Chondrocyte (in vitro differentiated cells): ENCODE measurements around the gene PDZRN3. TPM values are rescaled to one million over a fixed set of nuclear protein-coding genes. Genes with fewer than 3 reads are reported as not detected.

ENCODE experiments used
- DNase-seq: peaks from one replicate; pipeline ENCODE4 v3.0.0; 2021; ENCODE audit warnings: mixed read lengths, low spot score
- H3K27ac Mint-ChIP-seq: one replicate; pipeline ENCODE4 v1.8.0; 2021; ENCODE audit warnings: mild to moderate bottlenecking, moderate library complexity, mixed read lengths; ENCODE audit not compliant: unreplicated experiment
- H3K27me3 Mint-ChIP-seq: 2 replicates; pipeline ENCODE4 v1.8.0; 2021; ENCODE audit warnings: low read depth, mixed read lengths
- H3K36me3 Mint-ChIP-seq: 2 replicates; pipeline ENCODE4 v1.8.0; 2021; ENCODE audit warnings: low read depth, mixed read lengths
- H3K4me1 Mint-ChIP-seq: 2 replicates; pipeline ENCODE4 v1.8.0; 2021; ENCODE audit warnings: low read depth, mild to moderate bottlenecking, mixed read lengths
- H3K4me3 Mint-ChIP-seq: one replicate; pipeline ENCODE4 v1.8.0; 2021; ENCODE audit warnings: mild to moderate bottlenecking, moderate library complexity, mixed read lengths; ENCODE audit not compliant: unreplicated experiment
- H3K9me3 Mint-ChIP-seq: 2 replicates; pipeline ENCODE4 v1.8.0; 2021; ENCODE audit warnings: low read depth, mixed read lengths
- total RNA-seq: library from RNA; stranded (reverse); gene quantifications from 3 replicates; pipeline ENCODE4 v1.2.1, GENCODE V29; 2021
- TF ChIP-seq, protein P1 (sequence below): fragments of 200-600 bp; sonication (generic); IDR thresholded peaks from 2 replicates; pipeline ENCODE4 v1.5.0; 2021; ENCODE audit warnings: antibody characterized with exemption, mild to moderate bottlenecking, moderate library complexity

PDZRN3 gene
- total RNA-seq, 1 donor from 2014 or later = 19.4 TPM

DNA sequence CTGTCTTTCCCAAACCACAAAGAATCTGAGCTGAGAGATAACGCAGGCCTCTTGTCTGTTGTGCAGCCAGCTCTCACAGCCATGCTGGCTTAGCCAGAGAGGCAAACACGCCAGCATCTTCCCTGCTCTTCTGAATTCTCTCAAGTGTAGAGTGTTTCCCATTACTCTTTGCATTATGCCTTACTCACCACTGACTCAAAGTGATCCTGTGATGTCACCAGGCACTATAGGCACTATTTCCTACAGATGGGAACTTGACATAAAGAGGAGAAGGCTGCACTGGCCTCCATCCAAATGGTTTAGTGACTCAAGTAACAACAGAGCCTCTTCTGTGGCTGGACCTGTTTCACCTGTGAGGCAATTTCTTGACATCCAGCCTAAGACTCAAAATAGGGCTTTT lies 44.4 kb downstream of the PDZRN3 start:
- Mint-ChIP-seq H3K4me1 (peaks cover 64% of the 10 kb centered on the region), H3K27me3 (no peaks in the 10 kb centered on the region), H3K9me3 (no peaks in the 10 kb centered on the region), H3K27ac (peak overlapping the region; percentile 78), H3K4me3 (no peak overlapping the region), H3K36me3 (no peaks in the 10 kb centered on the region)
- TF ChIP-seq, protein P1, sequence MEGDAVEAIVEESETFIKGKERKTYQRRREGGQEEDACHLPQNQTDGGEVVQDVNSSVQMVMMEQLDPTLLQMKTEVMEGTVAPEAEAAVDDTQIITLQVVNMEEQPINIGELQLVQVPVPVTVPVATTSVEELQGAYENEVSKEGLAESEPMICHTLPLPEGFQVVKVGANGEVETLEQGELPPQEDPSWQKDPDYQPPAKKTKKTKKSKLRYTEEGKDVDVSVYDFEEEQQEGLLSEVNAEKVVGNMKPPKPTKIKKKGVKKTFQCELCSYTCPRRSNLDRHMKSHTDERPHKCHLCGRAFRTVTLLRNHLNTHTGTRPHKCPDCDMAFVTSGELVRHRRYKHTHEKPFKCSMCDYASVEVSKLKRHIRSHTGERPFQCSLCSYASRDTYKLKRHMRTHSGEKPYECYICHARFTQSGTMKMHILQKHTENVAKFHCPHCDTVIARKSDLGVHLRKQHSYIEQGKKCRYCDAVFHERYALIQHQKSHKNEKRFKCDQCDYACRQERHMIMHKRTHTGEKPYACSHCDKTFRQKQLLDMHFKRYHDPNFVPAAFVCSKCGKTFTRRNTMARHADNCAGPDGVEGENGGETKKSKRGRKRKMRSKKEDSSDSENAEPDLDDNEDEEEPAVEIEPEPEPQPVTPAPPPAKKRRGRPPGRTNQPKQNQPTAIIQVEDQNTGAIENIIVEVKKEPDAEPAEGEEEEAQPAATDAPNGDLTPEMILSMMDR = no peak
- DNase-seq = no peak

DNA sequence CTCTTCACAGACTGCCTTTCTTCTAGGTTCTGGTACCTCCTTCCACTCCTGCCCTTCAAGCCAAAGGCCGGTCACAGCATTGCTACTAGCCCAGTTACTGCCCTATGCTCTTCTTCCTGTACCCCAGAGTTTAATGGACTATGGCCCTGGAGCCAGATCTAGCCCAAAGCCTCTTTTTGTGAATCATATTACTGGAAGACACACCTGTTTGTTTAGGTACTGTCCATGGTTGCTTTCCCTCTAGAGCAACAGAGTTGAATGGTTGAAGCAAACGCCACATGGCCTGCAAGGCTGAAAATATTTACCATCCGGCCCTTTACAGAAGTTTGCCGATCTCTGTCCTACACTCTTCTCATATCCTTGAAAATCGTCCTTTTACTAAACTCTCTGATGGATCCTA lies 47.0 kb downstream of the PDZRN3 start:
- Mint-ChIP-seq H3K27ac (no peak overlapping the region), H3K27me3 (no peaks in the 10 kb centered on the region), H3K9me3 (no peaks in the 10 kb centered on the region), H3K4me1 (peaks cover 44% of the 10 kb centered on the region), H3K36me3 (no peaks in the 10 kb centered on the region), H3K4me3 (no peak overlapping the region)
- TF ChIP-seq, protein P1 = no peak
- no peak for DNase-seq

DNA sequence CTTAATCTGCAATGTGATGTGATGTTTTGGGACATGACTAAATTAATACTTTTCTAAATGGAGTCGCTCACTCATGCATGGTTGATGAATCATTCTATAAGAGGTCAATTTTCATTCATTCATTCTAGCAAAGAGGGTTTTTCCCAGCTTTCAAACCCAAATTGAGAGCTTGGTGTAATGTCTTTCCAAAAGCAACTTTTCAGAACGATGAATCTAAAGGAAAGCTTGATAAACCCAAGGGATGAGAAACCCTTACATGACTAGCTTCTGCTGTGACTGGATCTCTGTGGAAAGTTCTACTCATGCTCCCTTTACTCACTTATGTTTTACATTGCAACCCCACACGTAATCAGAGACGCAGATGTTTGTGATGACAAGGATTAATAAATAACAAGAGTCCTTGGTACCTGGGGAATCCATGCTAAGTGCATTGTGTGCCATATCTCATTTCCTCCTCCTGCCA lies 47.7 kb downstream of the PDZRN3 start:
- no peaks in the 10 kb centered on the region for H3K9me3 Mint-ChIP-seq
- H3K27me3 Mint-ChIP-seq = no peaks in the 10 kb centered on the region
- peak overlapping the region; percentile 73 for H3K27ac Mint-ChIP-seq
- H3K4me3 Mint-ChIP-seq = no peak overlapping the region
- DNase-seq = no peak
- H3K36me3 Mint-ChIP-seq = no peaks in the 10 kb centered on the region
- peaks cover 45% of the 10 kb centered on the region for H3K4me1 Mint-ChIP-seq
- TF ChIP-seq, protein P1 = no peak

DNA sequence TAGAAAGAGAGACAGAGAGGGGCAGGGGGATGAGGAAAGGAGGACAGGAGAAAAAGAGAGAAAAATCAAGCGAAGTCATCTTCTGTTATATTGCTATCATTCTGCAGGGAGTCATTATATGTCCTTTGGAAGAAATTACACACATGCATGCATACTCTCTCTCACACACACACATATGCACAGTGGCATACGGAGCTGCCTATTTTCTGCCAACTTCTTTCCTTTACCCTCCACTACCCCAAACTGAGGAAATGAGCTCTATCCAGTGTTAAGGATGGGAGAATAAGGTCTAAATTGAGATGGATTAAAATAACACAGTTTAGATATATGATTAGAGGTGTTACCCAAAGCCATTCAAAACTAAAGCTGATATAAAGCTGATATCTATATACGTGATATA lies 48.8 kb downstream of the PDZRN3 start:
- no peaks in the 10 kb centered on the region for H3K9me3 Mint-ChIP-seq
- no peak for DNase-seq
- peaks cover 44% of the 10 kb centered on the region for H3K4me1 Mint-ChIP-seq
- no peaks in the 10 kb centered on the region for H3K27me3 Mint-ChIP-seq
- no peak overlapping the region for H3K4me3 Mint-ChIP-seq
- TF ChIP-seq, protein P1 = no peak
- no peaks in the 10 kb centered on the region for H3K36me3 Mint-ChIP-seq
- H3K27ac Mint-ChIP-seq = no peak overlapping the region

DNA sequence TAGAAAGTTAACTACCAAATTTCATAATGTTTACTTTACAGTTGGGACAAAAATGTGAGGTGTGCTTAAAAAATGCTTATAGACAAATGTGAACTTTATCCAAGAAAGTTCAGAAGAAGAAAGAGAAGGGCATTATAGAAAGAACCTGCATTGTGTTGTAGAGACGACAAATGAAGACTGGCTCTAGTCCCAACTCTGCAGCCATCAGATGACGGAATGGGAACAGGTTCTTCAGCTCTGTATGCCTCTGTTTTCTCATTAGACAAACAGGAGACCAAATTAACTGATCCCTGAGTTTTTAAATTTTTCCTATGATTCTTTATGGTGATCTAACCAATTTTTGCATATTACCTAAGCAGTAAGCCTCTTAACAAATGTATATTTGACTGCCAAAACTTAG lies 49.2 kb downstream of the PDZRN3 start:
- H3K27me3 Mint-ChIP-seq = no peaks in the 10 kb centered on the region
- TF ChIP-seq, protein P1 = no peak

More for the DNA sequence above, 49.2 kb downstream of the PDZRN3 start:
- DNase-seq = no peak
- Mint-ChIP-seq H3K9me3 (no peaks in the 10 kb centered on the region), H3K36me3 (no peaks in the 10 kb centered on the region), H3K4me3 (no peak overlapping the region), H3K4me1 (peaks cover 40% of the 10 kb centered on the region), H3K27ac (no peak overlapping the region)
